Naive thymus-derived CD8-positive, alpha-beta T cell (primary cell): ENCODE measurements around the gene GPRIN3. TPM values are rescaled to one million over a fixed set of nuclear protein-coding genes. Genes with fewer than 3 reads are reported as not detected.
"Not testable (repeated sequence)": the region's sequence is repeated elsewhere in the genome, so short reads cannot be mapped to it uniquely, and the experiment has no call there.

Experiments
- ATAC-seq, 2 donors: fragments of 150-1000 bp; cut with Tn5 transposase in 1 of 2; sonication (Bioruptor Pico), chemical (Tn5 transposase) in 1 of 2; 1 replicate in 1 of 2; 2 replicates in 1 of 2; pipeline ENCODE4 v1.10.0; 2021; ENCODE audit warnings: mild to moderate bottlenecking in 2 of 2, moderate library complexity in 2 of 2
- POLR2A ChIA-PET: fragments of 350-600 bp; sonication (Branson Sonifier 250); formaldehyde crosslinking; loops from one replicate; lab custom pipeline; 2021; ENCODE audit warnings: antibody characterized with exemption; lab: Charles Lee
- DNase-seq, 10 donors: peaks; one replicate each; pipeline versions ENCODE4 v3.0.0 to v3.0.0-alpha.2; 2020 to 2022
- H3K27ac Mint-ChIP-seq, 10 donors: one replicate each; pipeline ENCODE4 v1.8.0; 2020 to 2022; ENCODE audit warnings: mild to moderate bottlenecking in 10 of 10, mixed read lengths in 10 of 10, moderate library complexity in 4 of 10, inconsistent platforms in 1 of 10
- H3K27me3 Mint-ChIP-seq, 5 donors: one replicate each; pipeline ENCODE4 v1.8.0; 2021 to 2022; ENCODE audit warnings: mixed read lengths in 5 of 5
- H3K36me3 Mint-ChIP-seq, 3 donors: one replicate each; pipeline ENCODE4 v1.8.0; 2020 to 2022; ENCODE audit warnings: mixed read lengths in 3 of 3, mild to moderate bottlenecking in 2 of 3, inconsistent platforms in 1 of 3
- H3K4me1 Mint-ChIP-seq, 4 donors: one replicate each; pipeline ENCODE4 v1.8.0; 2021 to 2022; ENCODE audit warnings: mixed read lengths in 4 of 4
- H3K4me3 Mint-ChIP-seq, 10 donors: one replicate each; pipeline ENCODE4 v1.8.0; 2020 to 2022; ENCODE audit warnings: mild to moderate bottlenecking in 10 of 10, mixed read lengths in 10 of 10, moderate library complexity in 6 of 10, inconsistent platforms in 1 of 10
- H3K9me3 Mint-ChIP-seq, 9 donors: one replicate each; pipeline ENCODE4 v1.8.0; 2020 to 2022; ENCODE audit warnings: mixed read lengths in 9 of 9, mild to moderate bottlenecking in 3 of 9, inconsistent platforms in 1 of 9, moderate library complexity in 1 of 9
- polyA plus RNA-seq, 3 donors: library from polyadenylated mRNA; unstranded; fragments of 300-500 nt; fragmentation: Illumina TruSeq; gene quantifications; one replicate each; pipeline ENCODE4 v1.2.3, GENCODE V29; 2021
- total RNA-seq, 8 experiments: library from RNA in 2 of 8; stranded (reverse) in 2 of 8; gene quantifications; one replicate each; pipeline ENCODE4 v1.2.3 and lab custom pipeline; 2021 to 2026

Gene GPRIN3
- total and polyA plus RNA-seq, 5 experiments from 2014 or later: 3.3 to 6.5 (median 3.7) TPM

- DNase-seq: no peak
- POLR2A ChIA-PET: no interaction called here
- Mint-ChIP-seq H3K27me3 (no peaks in the 10 kb centered on the region), H3K36me3 (peaks cover 3 to 8% (median 5%) of the 10 kb centered on the region in 3 donors), H3K9me3 (peaks cover 0 to 5% (median 0%) of the 10 kb centered on the region in 9 donors), H3K4me3 (no peak overlapping the region), H3K4me1 (peaks cover 13 to 54% (median 52%) of the 10 kb centered on the region in 4 donors), H3K27ac (peak overlapping the region in 2 of 10 donors; percentile 27 to 84)
- ATAC-seq: no peak
Measured at GRCh38 chr4:89269121-89269666, 38.4 kb downstream of the GPRIN3 start.

GRCh38 chr4:89268679-89269078, 38.9 kb downstream of the GPRIN3 start:
- Mint-ChIP-seq H3K36me3 (peaks cover 0 to 5% (median 4%) of the 10 kb centered on the region in 3 donors), H3K27me3 (no peaks in the 10 kb centered on the region), H3K4me3 (no peak overlapping the region), H3K9me3 (peaks cover 0 to 5% (median 0%) of the 10 kb centered on the region in 9 donors), H3K4me1 (peaks cover 15 to 54% (median 52%) of the 10 kb centered on the region in 4 donors), H3K27ac (peak overlapping the region in 1 of 10 donors; percentile 27)
- DNase-seq (no peak), ATAC-seq (no peak)
- POLR2A ChIA-PET: no interaction called here

GRCh38 chr4:89267846-89268245, 39.8 kb downstream of the GPRIN3 start:
- Mint-ChIP-seq H3K4me3 (no peak overlapping the region), H3K27me3 (no peaks in the 10 kb centered on the region), H3K36me3 (peaks cover 0 to 5% (median 4%) of the 10 kb centered on the region in 3 donors), H3K4me1 (peaks cover 14 to 58% (median 56%) of the 10 kb centered on the region in 4 donors), H3K27ac (peak overlapping the region in 1 of 10 donors; percentile 51), H3K9me3 (peaks cover 0 to 5% (median 0%) of the 10 kb centered on the region in 9 donors)
- no peak for ATAC-seq
- POLR2A ChIA-PET: no interaction called here
- no peak for DNase-seq

GRCh38 chr4:89267392-89267791, 40.2 kb downstream of the GPRIN3 start:
- no peak overlapping the region for H3K4me3 Mint-ChIP-seq
- peaks cover 0 to 5% (median 4%) of the 10 kb centered on the region in 3 donors for H3K36me3 Mint-ChIP-seq
- POLR2A ChIA-PET: no interaction called here
- no peaks in the 10 kb centered on the region for H3K27me3 Mint-ChIP-seq
- peak overlapping the region in 1 of 10 donors; percentile 51 for H3K27ac Mint-ChIP-seq
- ATAC-seq (no peak), DNase-seq (no peak)
- H3K4me1 Mint-ChIP-seq: peaks cover 14 to 58% (median 53%) of the 10 kb centered on the region in 4 donors
- H3K9me3 Mint-ChIP-seq: peaks cover 0 to 5% (median 0%) of the 10 kb centered on the region in 9 donors

- Mint-ChIP-seq H3K4me3 (no peak overlapping the region), H3K27me3 (no peaks in the 10 kb centered on the region), H3K9me3 (peaks cover 0 to 5% (median 0%) of the 10 kb centered on the region in 9 donors), H3K36me3 (peaks cover 0 to 5% (median 4%) of the 10 kb centered on the region in 3 donors), H3K27ac (no peak overlapping the region), H3K4me1 (peaks cover 13 to 51% (median 45%) of the 10 kb centered on the region in 4 donors)
- POLR2A ChIA-PET: no interaction called here
- DNase-seq (no peak), ATAC-seq (no peak)
Measured at GRCh38 chr4:89266128-89266527, 41.5 kb downstream of the GPRIN3 start.

- POLR2A ChIA-PET: no interaction called here
- H3K4me3 Mint-ChIP-seq: no peak overlapping the region
- ATAC-seq: no peak
Measured at GRCh38 chr4:89263265-89263664, 44.3 kb downstream of the GPRIN3 start.

GRCh38 chr4:89259301-89260028, 48.1 kb downstream of the GPRIN3 start:
- POLR2A ChIA-PET: interaction anchor here (2.9 kb wide), 1 partner anchor 39 kb away, joined by 8 read pairs; no protein-coding TSS in a partner anchor
- peak overlapping the region in 7 of 10 donors; percentile 3 to 88 (median 49) for H3K27ac Mint-ChIP-seq
- peaks cover 0 to 3% (median 0%) of the 10 kb centered on the region in 9 donors for H3K9me3 Mint-ChIP-seq
- H3K36me3 Mint-ChIP-seq: peaks cover 0 to 3% (median 0%) of the 10 kb centered on the region in 3 donors
- no peaks in the 10 kb centered on the region for H3K27me3 Mint-ChIP-seq
- no peak for DNase-seq
- H3K4me3 Mint-ChIP-seq: no peak overlapping the region
- no peak for ATAC-seq
- peaks cover 25 to 86% (median 71%) of the 10 kb centered on the region in 4 donors for H3K4me1 Mint-ChIP-seq

More at GRCh38 chr4:89263265-89263664, 44.3 kb downstream of the GPRIN3 start:
- Mint-ChIP-seq H3K27ac (no peak overlapping the region), H3K36me3 (peaks cover 0 to 5% (median 2%) of the 10 kb centered on the region in 3 donors), H3K9me3 (peaks cover 0 to 5% (median 0%) of the 10 kb centered on the region in 9 donors), H3K4me1 (peaks cover 14 to 64% (median 48%) of the 10 kb centered on the region in 4 donors), H3K27me3 (no peaks in the 10 kb centered on the region)
- no peak for DNase-seq

GRCh38 chr4:89258506-89258905, 49.1 kb downstream of the GPRIN3 start:
- ATAC-seq: no peak
- Mint-ChIP-seq H3K36me3 (no peaks in the 10 kb centered on the region), H3K4me3 (no peak overlapping the region), H3K4me1 (peaks cover 24 to 85% (median 64%) of the 10 kb centered on the region in 4 donors), H3K27ac (peak overlapping the region in 6 of 10 donors; percentile 14 to 79 (median 65)), H3K27me3 (no peaks in the 10 kb centered on the region), H3K9me3 (peaks cover 0 to 2% (median 0%) of the 10 kb centered on the region in 9 donors)
- POLR2A ChIA-PET: interaction anchor here (0.6 to 2.9 kb wide), 2 partner anchors 24 to 40 kb away, joined by 4 to 8 read pairs; no protein-coding TSS in a partner anchor
- no peak for DNase-seq

- POLR2A ChIA-PET: interaction anchor here (0.7 to 2.9 kb wide), 2 partner anchors 26 to 41 kb away, joined by 3 to 8 read pairs; no protein-coding TSS in a partner anchor
- ATAC-seq: no peak
- no peak overlapping the region for H3K4me3 Mint-ChIP-seq
- no peaks in the 10 kb centered on the region for H3K27me3 Mint-ChIP-seq
- no peak for DNase-seq
- H3K27ac Mint-ChIP-seq: peak overlapping the region in 9 of 10 donors; percentile 35 to 88 (median 71)
- H3K36me3 Mint-ChIP-seq: no peaks in the 10 kb centered on the region
- H3K9me3 Mint-ChIP-seq: peaks cover 0 to 2% (median 0%) of the 10 kb centered on the region in 9 donors
- peaks cover 22 to 85% (median 56%) of the 10 kb centered on the region in 4 donors for H3K4me1 Mint-ChIP-seq
Measured at GRCh38 chr4:89257376-89257775, 50.2 kb downstream of the GPRIN3 start.

- Mint-ChIP-seq H3K36me3 (no peaks in the 10 kb centered on the region), H3K27ac (peak overlapping the region in 9 of 10 donors; percentile 40 to 83 (median 73)), H3K4me1 (peaks cover 24 to 90% (median 57%) of the 10 kb centered on the region in 4 donors), H3K27me3 (no peaks in the 10 kb centered on the region), H3K9me3 (peaks cover 0 to 2% (median 0%) of the 10 kb centered on the region in 9 donors), H3K4me3 (no peak overlapping the region)
- DNase-seq (no peak), ATAC-seq (no peak)
- POLR2A ChIA-PET: interaction anchor here (2.9 kb wide), 1 partner anchor 42 kb away, joined by 8 read pairs; no protein-coding TSS in a partner anchor
Measured at GRCh38 chr4:89256203-89256800, 51.3 kb downstream of the GPRIN3 start.

- Mint-ChIP-seq H3K36me3 (peaks cover 0 to 2% (median 1%) of the 10 kb centered on the region in 3 donors), H3K9me3 (peaks cover 0 to 2% (median 0%) of the 10 kb centered on the region in 9 donors), H3K4me1 (peaks cover 21 to 75% (median 47%) of the 10 kb centered on the region in 4 donors), H3K27ac (peak overlapping the region in 7 of 10 donors; percentile 0 to 84 (median 54)), H3K27me3 (no peaks in the 10 kb centered on the region), H3K4me3 (peak overlapping the region in 1 of 10 donors; percentile 1)
- POLR2A ChIA-PET: interaction anchor here (2.2 kb wide), 1 partner anchor 53 kb away, joined by 4 read pairs; the partner anchor contains the start of gene GPRIN3
- peak; percentile 43 to 64 for ATAC-seq
- peak in 9 of 10 donors; percentile 20 to 66 (median 35) for DNase-seq
Measured at GRCh38 chr4:89254847-89255246, 52.8 kb downstream of the GPRIN3 start.

GRCh38 chr4:89254347-89254746, 53.3 kb downstream of the GPRIN3 start:
- Mint-ChIP-seq H3K4me1 (peaks cover 19 to 70% (median 42%) of the 10 kb centered on the region in 4 donors), H3K27ac (peak overlapping the region in 3 of 10 donors; percentile 17 to 79 (median 73))
- not testable (repeated sequence) for ATAC-seq, DNase-seq, H3K9me3 Mint-ChIP-seq, H3K36me3 Mint-ChIP-seq, H3K4me3 Mint-ChIP-seq, H3K27me3 Mint-ChIP-seq
- POLR2A ChIA-PET: interaction anchor here (2.2 kb wide), 1 partner anchor 54 kb away, joined by 4 read pairs; the partner anchor contains the start of gene GPRIN3
